Suprapubic skin (tissue), 4 donors: ENCODE measurements around the gene KRT76.

Source experiments
- CTCF ChIP-seq, 2 donors: fragments of 200-600 bp in 1 of 2; fragments of 450-650 bp in 1 of 2; sonication (generic) in 1 of 2; IDR thresholded peaks; one replicate each; pipeline ENCODE4 v1.5.1; 2016 to 2019; ENCODE audit warnings: antibody characterized with exemption in 2 of 2, mild to moderate bottlenecking in 1 of 2, moderate library complexity in 1 of 2
- EP300 ChIP-seq: sonication (generic); formaldehyde crosslinking; IDR thresholded peaks from one replicate; pipeline ENCODE4 v1.6.1; 2017; ENCODE audit warnings: antibody characterized with exemption
- POLR2A ChIP-seq, 2 donors: fragments of 450-650 bp; IDR thresholded peaks; one replicate each; pipeline ENCODE4 v1.6.1; 2017; ENCODE audit warnings: antibody characterized with exemption in 2 of 2, mild to moderate bottlenecking in 2 of 2, moderate library complexity in 2 of 2
- POLR2AphosphoS5 ChIP-seq, 3 donors: sonication (generic); formaldehyde crosslinking; IDR thresholded peaks; one replicate each; pipeline ENCODE4 v1.6.1; 2017; ENCODE audit warnings: antibody characterized with exemption in 3 of 3

GRCh38 chr12:52806821-52807543 is 29.8 kb upstream of the KRT76 start:
- TF ChIP-seq CTCF (IDR thresholded peaks at IDR 0.05) (no peak), POLR2A (IDR thresholded peaks at IDR 0.05) (no peak), EP300 (no peak), POLR2AphosphoS5 (IDR thresholded peaks at IDR 0.05) (no peak)
